SU-DHL-6 (cell line): Measurements from ENCODE around the gene SH3RF2.

Source experiments
- EZH2phosphoT487 ChIP-seq: fragments of 200-600 bp; sonication (generic), shearing (Covaris generic); conservative IDR thresholded peaks from 2 replicates; pipeline ENCODE4 v1.6.1; 2018; ENCODE audit warnings: mild to moderate bottlenecking, antibody characterized with exemption, low read length, moderate library complexity, mixed read lengths
- TF ChIP-seq, protein P1 (sequence below): fragments of 200-600 bp; sonication (generic); IDR thresholded peaks from one replicate; pipeline ENCODE4 v1.5.1; 2017; ENCODE audit warnings: antibody characterized with exemption, mild to moderate bottlenecking, low read length, moderate library complexity; ENCODE audit not compliant: insufficient read depth, poor library complexity, severe bottlenecking

DNA sequence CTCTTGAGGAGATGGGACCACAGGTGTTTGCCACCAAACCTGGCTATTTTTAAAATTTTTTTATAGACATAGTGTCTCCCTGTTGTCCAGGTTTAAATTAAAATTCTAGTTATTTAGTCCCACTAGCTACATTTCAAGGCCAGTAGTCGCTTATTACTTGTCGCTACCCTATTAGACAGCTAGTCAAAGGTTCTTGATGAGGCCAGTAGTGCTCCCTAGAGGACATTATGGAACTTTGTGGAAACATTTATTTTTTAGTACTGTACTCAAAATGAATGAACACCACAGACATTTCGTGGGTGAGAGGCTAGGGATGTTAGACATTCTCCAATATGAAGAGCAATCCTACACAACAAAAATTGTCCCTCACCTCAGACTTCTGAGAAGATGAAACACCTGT is 49.2 kb upstream of the SH3RF2 start:
- TF ChIP-seq, protein P1, sequence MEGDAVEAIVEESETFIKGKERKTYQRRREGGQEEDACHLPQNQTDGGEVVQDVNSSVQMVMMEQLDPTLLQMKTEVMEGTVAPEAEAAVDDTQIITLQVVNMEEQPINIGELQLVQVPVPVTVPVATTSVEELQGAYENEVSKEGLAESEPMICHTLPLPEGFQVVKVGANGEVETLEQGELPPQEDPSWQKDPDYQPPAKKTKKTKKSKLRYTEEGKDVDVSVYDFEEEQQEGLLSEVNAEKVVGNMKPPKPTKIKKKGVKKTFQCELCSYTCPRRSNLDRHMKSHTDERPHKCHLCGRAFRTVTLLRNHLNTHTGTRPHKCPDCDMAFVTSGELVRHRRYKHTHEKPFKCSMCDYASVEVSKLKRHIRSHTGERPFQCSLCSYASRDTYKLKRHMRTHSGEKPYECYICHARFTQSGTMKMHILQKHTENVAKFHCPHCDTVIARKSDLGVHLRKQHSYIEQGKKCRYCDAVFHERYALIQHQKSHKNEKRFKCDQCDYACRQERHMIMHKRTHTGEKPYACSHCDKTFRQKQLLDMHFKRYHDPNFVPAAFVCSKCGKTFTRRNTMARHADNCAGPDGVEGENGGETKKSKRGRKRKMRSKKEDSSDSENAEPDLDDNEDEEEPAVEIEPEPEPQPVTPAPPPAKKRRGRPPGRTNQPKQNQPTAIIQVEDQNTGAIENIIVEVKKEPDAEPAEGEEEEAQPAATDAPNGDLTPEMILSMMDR, result no peak
- no peak for TF ChIP-seq EZH2phosphoT487
